K562 (cell line): ENCODE results near the gene AMFR. TPM values are rescaled to one million over a fixed set of nuclear protein-coding genes. Genes with fewer than 3 reads are reported as not detected.
A peak's percentile ranks its signal among the peaks of the same experiment; 100 is the strongest.

ENCODE experiments used
- CEBPG ChIP-seq, 3 experiments: fragments of 200-800 bp in 1 of 3; sonication (Bioruptor generic) in 1 of 3; sonication (generic) in 1 of 3; formaldehyde crosslinking in 1 of 3; IDR thresholded peaks in 2 of 3; conservative IDR thresholded peaks in 1 of 3; 2 replicates each; pipeline versions ENCODE4 v1.6.1 to v1.8.0; 2016 to 2022; ENCODE audit warnings: missing compliant biosample characterization in 2 of 3, missing genetic modification characterization in 2 of 3, mild to moderate bottlenecking in 1 of 3, missing genetic modification reagents in 1 of 3
- FUS ChIP-seq: fragments of 200-400 bp; formaldehyde crosslinking; optimal IDR thresholded peaks from 2 replicates; pipeline ENCODE3; 2017; ENCODE audit warnings: low read depth, low read length
- JUNB ChIP-seq: fragments of 450-650 bp; formaldehyde crosslinking; conservative IDR thresholded peaks from 2 replicates; pipeline ENCODE4 v1.4.0; 2020; ENCODE audit warnings: mild to moderate bottlenecking
- MBD2 ChIP-seq: sonication (generic); IDR thresholded peaks from 2 replicates; pipeline ENCODE4 v1.6.1; 2016; ENCODE audit warnings: low read depth, borderline replicate concordance
- NFIC ChIP-seq: fragments of 450-650 bp; IDR thresholded peaks from 2 replicates; pipeline ENCODE4 v1.6.1; 2017; ENCODE audit warnings: mild to moderate bottlenecking, inconsistent platforms
- NONO ChIP-seq, 2 experiments: fragments of 200-400 bp in 1 of 2; fragments of 450-650 bp in 1 of 2; formaldehyde crosslinking in 1 of 2; IDR thresholded peaks; 2 replicates each; pipeline ENCODE4 v1.6.1; 2017; ENCODE audit warnings: low read depth in 2 of 2, mild to moderate bottlenecking in 2 of 2, moderate library complexity in 2 of 2, low read length in 1 of 2
- NR3C1 ChIP-seq: sonication (generic); formaldehyde crosslinking; IDR thresholded peaks from 2 replicates; pipeline ENCODE4 v1.8.1; 2022; ENCODE audit warnings: missing genetic modification reagents
- PTRF ChIP-seq: fragments of 450-650 bp; IDR thresholded peaks from 2 replicates; pipeline ENCODE4 v1.6.1; 2016; ENCODE audit warnings: mild to moderate bottlenecking, missing genetic modification characterization, missing compliant biosample characterization
- RBM39 ChIP-seq: fragments of 200-400 bp; formaldehyde crosslinking; optimal IDR thresholded peaks from 2 replicates; pipeline ENCODE3; 2018; ENCODE audit warnings: low read depth, low read length
- RNF2 ChIP-seq: sonication (generic); IDR thresholded peaks from 2 replicates; pipeline ENCODE4 v1.6.1; 2016
- SRF ChIP-seq, 2 experiments: fragments of 250-450, 450-650 bp in 1 of 2; sonication (Bioruptor Pico) in 1 of 2; sonication (generic) in 1 of 2; formaldehyde crosslinking; IDR thresholded peaks; 2 replicates each; pipeline versions ENCODE4 v1.5.0 to v1.5.1; 2020 to 2022; ENCODE audit warnings: mild to moderate bottlenecking in 1 of 2, missing genetic modification reagents in 1 of 2
- ZBTB17 ChIP-seq: fragments of 450-650 bp; formaldehyde crosslinking; IDR thresholded peaks from 2 replicates; pipeline ENCODE4 v1.4.0; 2020; ENCODE audit warnings: mild to moderate bottlenecking
- ZNF146 ChIP-seq: IDR thresholded peaks from one replicate; pipeline ENCODE4 v1.6.1; 2018; ENCODE audit warnings: missing compliant biosample characterization; ENCODE audit not compliant: unreplicated experiment
- ZNF592 ChIP-seq: fragments of 450-650 bp; IDR thresholded peaks from 2 replicates; pipeline ENCODE4 v1.6.1; 2017; ENCODE audit warnings: antibody characterized with exemption, mild to moderate bottlenecking
- ZSCAN29 ChIP-seq: fragments of 450-650 bp; IDR thresholded peaks from 2 replicates; pipeline ENCODE4 v1.6.1; 2017
- polyA plus RNA-seq, 8 experiments: library from polyadenylated mRNA; depleted of rRNA in 4 of 8; stranded (reverse) in 5 of 8; unstranded in 3 of 8; fragments of >200 nt; fragmentation: Nextera tagmentation in 2 of 8; fragmentation: Illumina TruSeq in 1 of 8; extraction: Ambion mirVana in 2 of 8; extraction: Trizol in 1 of 8; gene quantifications; 2 replicates each; pipeline versions ENCODE4 v1.2.1 to v1.2.3, GENCODE V29; 2011 to 2014; ENCODE audit warnings: inconsistent platforms in 1 of 8, missing spikeins in 1 of 8
- total RNA-seq, 7 experiments: library from RNA; depleted of rRNA in 6 of 7; stranded (reverse); fragments of >200 nt in 6 of 7; fragmentation: Illumina TruSeq in 2 of 7; extraction: Trizol in 2 of 7; gene quantifications; 2 replicates each; pipeline versions ENCODE4 v1.2.1 to v1.2.3, GENCODE V29; 2011 to 2021; ENCODE audit warnings: low replicate concordance in 1 of 7
- TF ChIP-seq, protein P1 (sequence below): fragments of 450-650 bp; conservative IDR thresholded peaks from 2 replicates; pipeline ENCODE4 v1.6.1; 2016; ENCODE audit warnings: missing genetic modification characterization, low read depth, mild to moderate bottlenecking, control low read depth, missing compliant biosample characterization
- TF ChIP-seq, protein P2 (sequence below): IDR thresholded peaks from 2 replicates; pipeline ENCODE4 v1.6.1; 2012; ENCODE audit warnings: low read depth, low read length, improper control_type of control experiment, borderline replicate concordance
- TF ChIP-seq, protein P3 (sequence below): fragments of 450-650 bp; IDR thresholded peaks from 2 replicates; pipeline ENCODE4 v1.6.1; 2016; ENCODE audit warnings: antibody characterized with exemption

AMFR gene
- total and polyA plus RNA-seq, 9 of the 15 experiments (the other 6 are each of a cell fraction or from before 2014, with no cell fraction given): 15.6 to 113 (median 58.4) TPM

DNA sequence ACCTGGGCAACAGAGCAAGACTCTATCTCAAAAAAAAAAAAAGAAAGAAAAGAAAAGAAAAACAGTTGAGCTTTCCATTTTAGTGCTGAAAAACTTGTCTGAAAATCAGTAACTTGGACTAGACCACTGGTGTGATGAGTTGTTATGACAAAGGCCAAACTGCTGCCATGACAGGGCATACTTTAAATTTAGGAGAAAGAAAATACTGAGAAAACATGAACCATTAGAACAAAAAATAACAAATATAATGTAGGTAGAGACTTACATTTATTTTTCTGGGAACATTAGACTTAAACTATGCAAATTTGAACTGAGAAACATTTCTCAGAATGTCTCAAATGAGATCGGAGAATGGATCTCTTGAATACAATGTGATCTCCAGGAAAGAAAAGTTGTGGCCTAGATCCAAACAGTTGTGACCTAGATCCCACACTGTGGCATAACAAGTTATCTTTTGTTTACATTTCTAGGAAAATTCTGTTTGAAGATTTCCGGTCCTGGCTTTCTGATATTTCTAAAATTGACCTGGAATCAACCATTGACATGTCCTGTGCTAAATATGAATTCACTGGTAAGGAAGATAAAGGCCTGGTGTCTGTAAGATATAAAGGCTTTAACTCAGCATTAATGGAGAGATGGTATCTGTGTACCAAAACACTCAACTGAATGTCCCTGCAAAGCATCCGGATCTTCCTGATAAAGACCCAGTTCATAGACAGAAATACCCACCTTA lies 36.9 kb upstream of the AMFR start (continued):
- no peak for TF ChIP-seq ZNF146 (CRISPR knock-in tag)
- TF ChIP-seq, protein P1, sequence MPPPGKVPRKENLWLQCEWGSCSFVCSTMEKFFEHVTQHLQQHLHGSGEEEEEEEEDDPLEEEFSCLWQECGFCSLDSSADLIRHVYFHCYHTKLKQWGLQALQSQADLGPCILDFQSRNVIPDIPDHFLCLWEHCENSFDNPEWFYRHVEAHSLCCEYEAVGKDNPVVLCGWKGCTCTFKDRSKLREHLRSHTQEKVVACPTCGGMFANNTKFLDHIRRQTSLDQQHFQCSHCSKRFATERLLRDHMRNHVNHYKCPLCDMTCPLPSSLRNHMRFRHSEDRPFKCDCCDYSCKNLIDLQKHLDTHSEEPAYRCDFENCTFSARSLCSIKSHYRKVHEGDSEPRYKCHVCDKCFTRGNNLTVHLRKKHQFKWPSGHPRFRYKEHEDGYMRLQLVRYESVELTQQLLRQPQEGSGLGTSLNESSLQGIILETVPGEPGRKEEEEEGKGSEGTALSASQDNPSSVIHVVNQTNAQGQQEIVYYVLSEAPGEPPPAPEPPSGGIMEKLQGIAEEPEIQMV (tag): peak; percentile 73; the same call in 1 of the 2 replicates
- peak; percentile 50; the same call in 1 of the 2 replicates for TF ChIP-seq MBD2
- peak; percentile 87 for TF ChIP-seq ZNF592
- TF ChIP-seq RNF2: peak; percentile 41; the same call in 1 of the 2 replicates
- TF ChIP-seq, protein P2, sequence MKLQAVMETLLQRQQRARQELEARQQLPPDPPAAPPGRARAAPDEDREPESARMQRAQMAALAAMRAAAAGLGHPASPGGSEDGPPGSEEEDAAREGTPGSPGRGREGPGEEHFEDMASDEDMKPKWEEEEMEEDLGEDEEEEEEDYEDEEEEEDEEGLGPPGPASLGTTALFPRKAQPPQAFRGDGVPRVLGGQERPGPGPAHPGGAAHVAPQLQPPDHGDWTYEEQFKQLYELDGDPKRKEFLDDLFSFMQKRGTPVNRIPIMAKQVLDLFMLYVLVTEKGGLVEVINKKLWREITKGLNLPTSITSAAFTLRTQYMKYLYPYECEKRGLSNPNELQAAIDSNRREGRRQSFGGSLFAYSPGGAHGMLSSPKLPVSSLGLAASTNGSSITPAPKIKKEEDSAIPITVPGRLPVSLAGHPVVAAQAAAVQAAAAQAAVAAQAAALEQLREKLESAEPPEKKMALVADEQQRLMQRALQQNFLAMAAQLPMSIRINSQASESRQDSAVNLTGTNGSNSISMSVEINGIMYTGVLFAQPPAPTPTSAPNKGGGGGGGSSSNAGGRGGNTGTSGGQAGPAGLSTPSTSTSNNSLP: peak; percentile 52; the same call in 1 of the 2 replicates
- TF ChIP-seq NFIC: peak; percentile 79
- TF ChIP-seq FUS: no peak
- TF ChIP-seq PTRF (tag): peak; percentile 83; the same call in 1 of the 2 replicates
- TF ChIP-seq CEBPG (CRISPR knock-in tag; IDR thresholded peaks at IDR 0.05): no peak
- TF ChIP-seq CEBPG (tag; conservative IDR thresholded peaks at IDR 0.05 in 1 of 2, IDR thresholded peaks at IDR 0.05 in 1 of 2): no peak
- no peak for TF ChIP-seq SRF (CRISPR knock-in tag; IDR thresholded peaks at IDR 0.05)
- TF ChIP-seq, protein P3, sequence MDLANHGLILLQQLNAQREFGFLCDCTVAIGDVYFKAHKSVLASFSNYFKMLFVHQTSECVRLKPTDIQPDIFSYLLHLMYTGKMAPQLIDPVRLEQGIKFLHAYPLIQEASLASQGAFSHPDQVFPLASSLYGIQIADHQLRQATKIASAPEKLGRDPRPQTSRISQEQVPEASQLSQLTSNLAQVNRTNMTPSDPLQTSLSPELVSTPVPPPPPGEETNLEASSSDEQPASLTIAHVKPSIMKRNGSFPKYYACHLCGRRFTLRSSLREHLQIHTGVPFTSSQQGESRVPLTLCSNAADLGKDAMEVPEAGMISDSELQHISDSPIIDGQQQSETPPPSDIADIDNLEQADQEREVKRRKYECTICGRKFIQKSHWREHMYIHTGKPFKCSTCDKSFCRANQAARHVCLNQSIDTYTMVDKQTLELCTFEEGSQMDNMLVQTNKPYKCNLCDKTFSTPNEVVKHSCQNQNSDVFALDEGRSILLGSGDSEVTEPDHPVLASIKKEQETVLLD: no peak
- TF ChIP-seq NONO (IDR thresholded peaks at IDR 0.05; ENCODE audit: low read depth in 2 of 2, low read length in 1 of 2): no peak
- no peak for TF ChIP-seq NR3C1 (CRISPR knock-in tag)
- TF ChIP-seq RBM39: no peak
- TF ChIP-seq ZSCAN29: peak; percentile 83
- TF ChIP-seq ZBTB17 (CRISPR knock-in tag): no peak
- TF ChIP-seq JUNB (CRISPR knock-in tag): no peak
